Tibial nerve (tissue), 4 donors: Measurements from ENCODE around the gene WWC1.

Source experiments
- EP300 ChIP-seq, 2 donors: sonication (generic); formaldehyde crosslinking; IDR thresholded peaks; one replicate each; pipeline ENCODE4 v1.6.1; 2017; ENCODE audit warnings: antibody characterized with exemption in 2 of 2, mild to moderate bottlenecking in 1 of 2
- POLR2A ChIP-seq, 2 donors: fragments of 450-650 bp; IDR thresholded peaks; one replicate each; pipeline ENCODE4 v1.6.1; 2017; ENCODE audit warnings: antibody characterized with exemption in 2 of 2, mild to moderate bottlenecking in 2 of 2, moderate library complexity in 2 of 2
- TF ChIP-seq, protein P1 (sequence below), 5 experiments: fragments of 200-600 bp in 3 of 5; fragments of 450-650 bp in 2 of 5; sonication (generic) in 3 of 5; IDR thresholded peaks; one replicate each; pipeline ENCODE4 v1.5.1; 2016 to 2019; ENCODE audit warnings: antibody characterized with exemption in 5 of 5, mild to moderate bottlenecking in 3 of 5, moderate library complexity in 2 of 5

DNA sequence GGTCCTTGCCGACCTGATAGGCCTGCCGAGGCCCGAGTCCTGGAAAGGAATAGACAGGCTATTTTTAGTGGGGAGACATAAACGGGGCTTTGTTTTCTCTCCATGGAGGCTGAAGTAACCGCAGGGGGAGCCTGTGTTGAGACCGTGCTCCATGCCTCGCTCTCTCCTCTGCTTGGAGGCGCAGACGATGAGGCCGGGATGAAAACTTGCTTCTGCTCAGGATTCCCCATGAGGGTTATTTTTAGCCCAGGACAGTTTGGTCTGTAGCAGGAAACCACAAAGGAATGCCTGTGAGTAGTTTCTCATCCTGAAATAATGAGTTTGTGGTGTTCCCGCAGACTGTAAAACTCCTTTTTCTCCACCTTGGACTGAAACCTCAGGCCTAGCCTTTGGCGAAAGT, 112.9 kb downstream of the WWC1 start:
- TF ChIP-seq, protein P1, sequence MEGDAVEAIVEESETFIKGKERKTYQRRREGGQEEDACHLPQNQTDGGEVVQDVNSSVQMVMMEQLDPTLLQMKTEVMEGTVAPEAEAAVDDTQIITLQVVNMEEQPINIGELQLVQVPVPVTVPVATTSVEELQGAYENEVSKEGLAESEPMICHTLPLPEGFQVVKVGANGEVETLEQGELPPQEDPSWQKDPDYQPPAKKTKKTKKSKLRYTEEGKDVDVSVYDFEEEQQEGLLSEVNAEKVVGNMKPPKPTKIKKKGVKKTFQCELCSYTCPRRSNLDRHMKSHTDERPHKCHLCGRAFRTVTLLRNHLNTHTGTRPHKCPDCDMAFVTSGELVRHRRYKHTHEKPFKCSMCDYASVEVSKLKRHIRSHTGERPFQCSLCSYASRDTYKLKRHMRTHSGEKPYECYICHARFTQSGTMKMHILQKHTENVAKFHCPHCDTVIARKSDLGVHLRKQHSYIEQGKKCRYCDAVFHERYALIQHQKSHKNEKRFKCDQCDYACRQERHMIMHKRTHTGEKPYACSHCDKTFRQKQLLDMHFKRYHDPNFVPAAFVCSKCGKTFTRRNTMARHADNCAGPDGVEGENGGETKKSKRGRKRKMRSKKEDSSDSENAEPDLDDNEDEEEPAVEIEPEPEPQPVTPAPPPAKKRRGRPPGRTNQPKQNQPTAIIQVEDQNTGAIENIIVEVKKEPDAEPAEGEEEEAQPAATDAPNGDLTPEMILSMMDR (IDR thresholded peaks at IDR 0.05) = no peak
- TF ChIP-seq POLR2A (IDR thresholded peaks at IDR 0.05) = no peak
- TF ChIP-seq EP300 (IDR thresholded peaks at IDR 0.05) = no peak
